ENCODE data around the gene CFDP1. TPM values are rescaled to one million over a fixed set of nuclear protein-coding genes. Genes with fewer than 3 reads are reported as not detected.

Gene CFDP1
- total and polyA plus RNA-seq, 2 of the 13 experiments (the other 11 are each of a cell fraction or from before 2014, with no cell fraction given) = 78.6 to 153 TPM

- TF ChIP-seq ZNF407 (CRISPR knock-in tag; IDR thresholded peaks at IDR 0.05; ENCODE audit: not compliant biosample characterization) (no peak), ZNF556 (CRISPR knock-in tag; IDR thresholded peaks at IDR 0.05; ENCODE audit: borderline replicate concordance) (peak; percentile 59; the same call in 1 of the 2 replicates), EEA1 (CRISPR knock-in tag; IDR thresholded peaks at IDR 0.05; ENCODE audit: borderline replicate concordance) (0 out of 2 replicates have a peak, but pooled peaks have one; percentile 29), SMARCC2 (IDR thresholded peaks at IDR 0.05) (no peak), ZNF687 (CRISPR knock-in tag; IDR thresholded peaks at IDR 0.05) (peak; percentile 72), DNMT3B (CRISPR knock-in tag; conservative IDR thresholded peaks at IDR 0.05) (no peak), SNAPC5 (CRISPR knock-in tag; IDR thresholded peaks at IDR 0.05; ENCODE audit: borderline replicate concordance) (no peak), ZFX (CRISPR knock-in tag; IDR thresholded peaks at IDR 0.05; ENCODE audit: low read depth) (peak; percentile 18; the same call in 1 of the 2 replicates), ATF4 (CRISPR knock-in tag; IDR thresholded peaks at IDR 0.05) (no peak), RBM39 (IDR thresholded peaks at IDR 0.05; ENCODE audit: low read depth, low read length, poor library complexity, severe bottlenecking) (peak; percentile 46), ZNF75D (CRISPR knock-in tag; IDR thresholded peaks at IDR 0.05; ENCODE audit: borderline replicate concordance) (no peak), NFE2L1 (CRISPR knock-in tag; IDR thresholded peaks at IDR 0.05; ENCODE audit: borderline replicate concordance) (no peak), ZNF329 (CRISPR knock-in tag; IDR thresholded peaks at IDR 0.05; ENCODE audit: low read depth) (0 out of 2 replicates have a peak, but pooled peaks have one; percentile 6), ZNF547 (CRISPR knock-in tag; IDR thresholded peaks at IDR 0.05) (0 out of 2 replicates have a peak, but pooled peaks have one; percentile 14)
Measured at GRCh38 chr16:75248536-75249380, 184.5 kb downstream of the CFDP1 start (continued).

All from HepG2 (cell line).